GM12878 (cell line): ENCODE data around the gene PIGU. TPM values are rescaled to one million over a fixed set of nuclear protein-coding genes. Genes with fewer than 3 reads are reported as not detected.

Source experiments
- FOS ChIP-seq: IDR thresholded peaks from 3 replicates; pipeline ENCODE4 v1.6.1; 2011; ENCODE audit warnings: borderline replicate concordance; ENCODE audit not compliant: insufficient read length; ENCODE audit errors: extremely low read depth
- RBBP5 ChIP-seq: fragments of 200-600 bp; sonication (generic); conservative IDR thresholded peaks from 2 replicates; pipeline ENCODE4 v1.6.1; 2016
- SP1 ChIP-seq: IDR thresholded peaks from one replicate; pipeline ENCODE4 v1.6.1; 2011; ENCODE audit warnings: low read depth, low read length
- TAF1 ChIP-seq: IDR thresholded peaks from 2 replicates; pipeline ENCODE4 v1.6.1; 2011; ENCODE audit warnings: mild to moderate bottlenecking, low read depth, low read length, borderline replicate concordance
- TCF7 ChIP-seq: IDR thresholded peaks from 2 replicates; pipeline ENCODE4 v1.6.1; 2014; ENCODE audit warnings: antibody characterized with exemption, borderline replicate concordance
- ZNF207 ChIP-seq: fragments of 450-650 bp; IDR thresholded peaks from 2 replicates; pipeline ENCODE4 v1.6.1; 2014; ENCODE audit warnings: antibody characterized with exemption, mild to moderate bottlenecking, borderline replicate concordance
- polyA plus RNA-seq, 11 experiments: library from polyadenylated mRNA; depleted of rRNA in 4 of 11; unstranded in 6 of 11; stranded (reverse) in 5 of 11; fragments of >200 nt; fragmentation: Nextera tagmentation in 4 of 11; fragmentation: Illumina TruSeq in 1 of 11; extraction: Ambion mirVana in 4 of 11; extraction: Trizol in 1 of 11; gene quantifications; 1 replicate in 1 of 11; 2 replicates in 10 of 11; pipeline versions ENCODE4 v1.2.1 to v1.2.3, GENCODE V29; 2011 to 2016; ENCODE audit warnings: inconsistent platforms in 2 of 11, missing spikeins in 2 of 11, low read depth in 1 of 11
- total RNA-seq, 4 experiments: library from RNA; depleted of rRNA in 3 of 4; stranded (reverse); fragments of >200 nt in 3 of 4; fragmentation: Illumina TruSeq in 1 of 4; extraction: Trizol in 1 of 4; gene quantifications; 2 replicates each; pipeline versions ENCODE4 v1.2.1 to v1.2.3, GENCODE V29; 2013 to 2021
- TF ChIP-seq, protein P1 (sequence below): IDR thresholded peaks from 2 replicates; pipeline ENCODE4 v1.6.1; 2012; ENCODE audit warnings: low read depth, low read length, improper control_type of control experiment
- TF ChIP-seq, protein P2 (sequence below): fragments of 450-650 bp; IDR thresholded peaks from 2 replicates; pipeline ENCODE4 v1.6.1; 2017; ENCODE audit warnings: mild to moderate bottlenecking, moderate library complexity

PIGU gene
- total and polyA plus RNA-seq, 10 of the 15 experiments (the other 5 are each of a cell fraction or from before 2014, with no cell fraction given): 4.1 to 88.2 (median 25.0) TPM

DNA sequence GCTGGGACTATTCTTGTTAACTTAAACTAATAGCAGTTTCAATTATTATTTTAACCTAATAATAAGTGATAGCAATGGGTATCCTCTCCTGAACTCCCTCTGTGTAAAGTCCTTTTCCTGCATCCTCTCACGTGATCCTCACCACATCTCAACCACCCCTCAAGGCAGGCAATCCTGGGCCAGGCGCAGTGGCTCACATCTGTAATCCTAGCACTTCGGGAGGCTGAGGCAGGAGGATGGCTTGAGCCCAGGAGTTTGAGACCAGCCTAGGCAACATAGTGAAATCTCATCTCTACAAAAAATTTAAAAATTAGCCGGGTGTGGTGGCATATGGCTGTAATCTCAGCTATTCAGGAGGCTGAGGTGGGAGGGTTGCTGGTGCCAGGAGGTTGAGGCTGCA lies 94.7 kb downstream of the PIGU start (continued):
- no peak for TF ChIP-seq ZNF207
- TF ChIP-seq TAF1: no peak
- no peak for TF ChIP-seq FOS
- TF ChIP-seq, protein P1, sequence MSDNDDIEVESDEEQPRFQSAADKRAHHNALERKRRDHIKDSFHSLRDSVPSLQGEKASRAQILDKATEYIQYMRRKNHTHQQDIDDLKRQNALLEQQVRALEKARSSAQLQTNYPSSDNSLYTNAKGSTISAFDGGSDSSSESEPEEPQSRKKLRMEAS: no peak
- TF ChIP-seq, protein P2, sequence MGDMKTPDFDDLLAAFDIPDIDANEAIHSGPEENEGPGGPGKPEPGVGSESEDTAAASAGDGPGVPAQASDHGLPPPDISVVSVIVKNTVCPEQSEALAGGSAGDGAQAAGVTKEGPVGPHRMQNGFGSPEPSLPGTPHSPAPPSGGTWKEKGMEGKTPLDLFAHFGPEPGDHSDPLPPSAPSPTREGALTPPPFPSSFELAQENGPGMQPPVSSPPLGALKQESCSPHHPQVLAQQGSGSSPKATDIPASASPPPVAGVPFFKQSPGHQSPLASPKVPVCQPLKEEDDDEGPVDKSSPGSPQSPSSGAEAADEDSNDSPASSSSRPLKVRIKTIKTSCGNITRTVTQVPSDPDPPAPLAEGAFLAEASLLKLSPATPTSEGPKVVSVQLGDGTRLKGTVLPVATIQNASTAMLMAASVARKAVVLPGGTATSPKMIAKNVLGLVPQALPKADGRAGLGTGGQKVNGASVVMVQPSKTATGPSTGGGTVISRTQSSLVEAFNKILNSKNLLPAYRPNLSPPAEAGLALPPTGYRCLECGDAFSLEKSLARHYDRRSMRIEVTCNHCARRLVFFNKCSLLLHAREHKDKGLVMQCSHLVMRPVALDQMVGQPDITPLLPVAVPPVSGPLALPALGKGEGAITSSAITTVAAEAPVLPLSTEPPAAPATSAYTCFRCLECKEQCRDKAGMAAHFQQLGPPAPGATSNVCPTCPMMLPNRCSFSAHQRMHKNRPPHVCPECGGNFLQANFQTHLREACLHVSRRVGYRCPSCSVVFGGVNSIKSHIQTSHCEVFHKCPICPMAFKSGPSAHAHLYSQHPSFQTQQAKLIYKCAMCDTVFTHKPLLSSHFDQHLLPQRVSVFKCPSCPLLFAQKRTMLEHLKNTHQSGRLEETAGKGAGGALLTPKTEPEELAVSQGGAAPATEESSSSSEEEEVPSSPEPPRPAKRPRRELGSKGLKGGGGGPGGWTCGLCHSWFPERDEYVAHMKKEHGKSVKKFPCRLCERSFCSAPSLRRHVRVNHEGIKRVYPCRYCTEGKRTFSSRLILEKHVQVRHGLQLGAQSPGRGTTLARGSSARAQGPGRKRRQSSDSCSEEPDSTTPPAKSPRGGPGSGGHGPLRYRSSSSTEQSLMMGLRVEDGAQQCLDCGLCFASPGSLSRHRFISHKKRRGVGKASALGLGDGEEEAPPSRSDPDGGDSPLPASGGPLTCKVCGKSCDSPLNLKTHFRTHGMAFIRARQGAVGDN: no peak
- TF ChIP-seq TCF7: no peak
- TF ChIP-seq SP1: no peak
- no peak for TF ChIP-seq RBBP5
